Pericardium fibroblast (primary cell): Measurements from ENCODE around the gene NUDT15. TPM values are rescaled to one million over a fixed set of nuclear protein-coding genes. Genes with fewer than 3 reads are reported as not detected.

Experiments
- total RNA-seq: library from RNA; depleted of rRNA; stranded (reverse); fragments of >200 nt; gene quantifications from 2 replicates; pipeline ENCODE4 v1.2.3, GENCODE V29; 2015

Gene NUDT15
- 4.6 and 11.3 TPM in 2 replicates for total RNA-seq

DNA sequence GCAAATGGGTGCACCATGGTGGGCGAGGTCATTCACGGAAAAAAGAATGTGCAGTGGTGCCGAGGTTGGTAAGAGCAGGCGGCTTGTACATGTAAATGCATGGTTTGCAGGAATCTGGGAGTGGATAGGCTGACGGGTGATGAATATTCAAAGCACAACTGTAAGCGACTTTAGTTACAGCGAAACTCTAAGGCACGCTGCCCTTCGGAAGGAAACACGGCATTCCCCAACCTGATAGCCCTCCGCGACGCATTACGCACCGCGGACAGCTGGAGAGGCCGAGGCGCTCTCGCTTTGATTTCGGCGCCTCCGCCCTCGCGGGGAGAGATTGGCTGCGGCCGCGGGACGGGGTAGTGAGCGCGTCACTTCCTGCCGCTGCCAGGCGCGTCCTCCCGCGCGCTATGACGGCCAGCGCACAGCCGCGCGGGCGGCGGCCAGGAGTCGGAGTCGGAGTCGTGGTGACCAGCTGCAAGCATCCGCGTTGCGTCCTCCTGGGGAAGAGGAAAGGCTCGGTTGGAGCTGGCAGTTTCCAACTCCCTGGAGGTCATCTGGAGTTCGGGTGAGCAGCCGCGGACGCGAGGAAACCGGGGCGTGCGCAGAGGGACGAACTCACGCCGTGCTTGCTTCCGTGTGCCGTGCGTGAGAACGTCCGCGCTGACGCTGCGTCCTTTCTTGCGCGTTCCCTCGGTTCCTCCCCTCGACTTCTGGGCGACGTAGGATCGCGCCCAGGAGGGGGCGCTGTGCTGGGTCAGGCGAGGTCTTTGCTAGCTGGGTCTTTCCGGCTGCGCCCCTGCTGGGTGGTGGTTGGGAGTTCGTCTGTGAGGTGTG is at the start of gene NUDT15:
TSS of gene NUDT15 (plus strand) at position 381 of the 828 bp plus-strand sequence. CDS start at position 402, 21 bp downstream.

GRCh38 chr13:48001114-48001881 is 36.2 kb upstream of the NUDT15 start, which contains the start of gene SUCLA2:
Gene SUCLA2, minus strand, starts transcription at chr13:48001273. Its CDS starts 4 bp downstream, at chr13:48001269.

GRCh38 chr13:48094781-48095502 is 57.4 kb downstream of the NUDT15 start, which contains the start of gene MED4:
Gene MED4, minus strand, starts transcription at chr13:48095104. Its CDS starts 26 bp downstream, at chr13:48095078.

Other genes starting within 250 kb of the NUDT15 start
- 24.0 and 39.2 TPM in 2 replicates for gene SUCLA2, start 36.5 kb upstream of the NUDT15 start, total RNA-seq
- gene MED4, start 57.4 kb downstream of the NUDT15 start, total RNA-seq, result 25.2 and 31.2 TPM in 2 replicates
- 157 and 323 TPM in 2 replicates for gene ITM2B, start 195.5 kb downstream of the NUDT15 start, total RNA-seq